Forelimb muscle (tissue), 1 donor: ENCODE measurements around the gene SLC22A16. TPM values are rescaled to one million over a fixed set of nuclear protein-coding genes. Genes with fewer than 3 reads are reported as not detected.
"Not testable (repeated sequence)": the region's sequence is repeated elsewhere in the genome, so short reads cannot be mapped to it uniquely, and the experiment has no call there.

Experiments used
- DNase-seq: peaks from one replicate; pipeline ENCODE4 v3.0.0-alpha.2; 2013; ENCODE audit warnings: low read depth
- polyA plus RNA-seq: library from polyadenylated mRNA; unstranded; fragments of 120-200 nt; gene quantifications from one replicate; pipeline ENCODE4 v1.2.1, GENCODE V29; 2013; ENCODE audit not compliant: insufficient read length

The SLC22A16 gene
- polyA plus RNA-seq, 1 donor = 0.06 TPM

DNA sequence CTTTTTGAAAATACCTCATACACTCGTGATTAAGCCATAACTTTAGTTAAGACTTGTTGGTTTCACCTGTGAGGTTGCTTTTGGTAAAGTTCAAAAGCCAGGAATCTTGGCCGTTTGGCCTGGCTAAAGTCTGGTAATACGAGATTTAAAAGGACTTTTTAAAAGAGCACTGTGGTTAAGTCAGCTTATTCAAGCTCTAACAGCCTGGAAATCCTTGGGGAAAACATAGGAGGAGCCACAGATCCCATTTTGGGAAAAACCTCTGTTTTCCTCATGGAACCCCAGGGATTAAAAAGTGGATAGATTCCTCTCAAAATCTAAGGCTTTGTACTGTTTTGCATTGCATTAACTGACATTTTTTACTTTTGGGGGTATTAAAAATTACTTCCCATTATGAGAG is 13.7 kb upstream of the SLC22A16 start:
- no peak for DNase-seq

DNA sequence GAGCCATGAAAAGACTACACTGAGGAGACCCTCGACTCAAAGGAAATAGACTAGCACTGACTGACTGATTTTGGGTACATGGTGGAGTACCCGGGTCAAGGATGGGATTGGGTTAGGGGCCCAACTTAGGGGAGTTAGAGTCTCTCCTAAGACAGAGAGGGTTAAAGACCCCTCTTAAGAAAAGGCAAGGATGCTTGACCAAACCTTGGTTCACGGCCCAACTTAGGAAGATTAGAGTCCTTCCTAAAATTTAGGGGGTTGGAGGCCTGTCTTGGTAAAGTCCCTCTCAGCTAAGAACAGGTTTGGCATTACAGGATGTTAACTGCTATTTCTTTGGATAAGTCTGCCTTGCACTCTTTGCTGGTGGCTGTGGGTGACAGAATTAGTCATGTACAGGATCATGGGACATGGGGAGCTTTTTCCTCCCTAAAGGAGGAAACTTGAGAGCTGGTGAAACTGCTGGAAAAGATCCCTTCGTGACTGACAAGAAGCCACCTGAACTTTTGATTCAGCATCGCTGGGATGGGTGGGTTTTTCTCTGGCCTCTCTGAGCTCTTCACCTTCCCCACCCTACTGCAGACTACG is 12.3 kb upstream of the SLC22A16 start:
- no peak for DNase-seq

DNA sequence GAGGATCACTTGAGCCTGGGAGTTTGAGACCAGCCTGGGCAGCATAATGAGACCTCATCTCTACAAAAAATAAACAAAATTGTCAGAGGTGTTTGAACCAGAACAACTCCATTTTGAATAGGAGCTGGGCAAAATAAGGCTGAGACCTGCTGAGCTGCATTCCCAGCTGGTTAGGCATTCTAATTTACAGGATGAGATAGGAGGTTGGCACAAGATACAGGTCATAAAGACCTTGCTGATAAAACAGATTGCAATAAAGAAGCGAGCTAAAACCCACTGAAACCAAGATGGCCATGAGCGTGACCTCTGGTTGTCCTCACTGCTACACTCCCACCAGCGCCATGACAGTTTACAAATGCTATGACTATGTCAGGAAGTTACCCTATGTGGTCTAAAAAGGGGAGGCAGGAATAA is 11.6 kb upstream of the SLC22A16 start:
- DNase-seq = not testable (repeated sequence)

DNA sequence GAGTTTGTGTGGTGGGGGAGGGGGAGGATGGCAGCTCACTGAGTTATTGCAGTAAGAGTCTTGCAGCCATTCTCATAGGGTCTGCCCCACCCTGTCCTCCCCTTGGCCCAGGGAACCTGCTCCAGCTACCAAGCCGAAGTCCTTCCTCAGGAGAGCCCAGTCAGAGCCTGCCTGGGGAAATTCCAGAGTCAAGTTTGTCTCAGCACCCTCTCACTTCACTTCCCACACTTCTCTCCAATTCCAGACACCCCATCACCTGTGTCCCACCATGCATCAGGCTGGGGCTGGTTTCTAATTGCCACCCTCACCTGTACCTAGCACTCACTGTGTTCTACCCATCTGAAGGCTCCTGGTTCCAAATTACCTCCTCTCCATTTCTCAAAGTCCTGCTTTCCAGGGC is 10.3 kb upstream of the SLC22A16 start:
- no peak for DNase-seq

DNA sequence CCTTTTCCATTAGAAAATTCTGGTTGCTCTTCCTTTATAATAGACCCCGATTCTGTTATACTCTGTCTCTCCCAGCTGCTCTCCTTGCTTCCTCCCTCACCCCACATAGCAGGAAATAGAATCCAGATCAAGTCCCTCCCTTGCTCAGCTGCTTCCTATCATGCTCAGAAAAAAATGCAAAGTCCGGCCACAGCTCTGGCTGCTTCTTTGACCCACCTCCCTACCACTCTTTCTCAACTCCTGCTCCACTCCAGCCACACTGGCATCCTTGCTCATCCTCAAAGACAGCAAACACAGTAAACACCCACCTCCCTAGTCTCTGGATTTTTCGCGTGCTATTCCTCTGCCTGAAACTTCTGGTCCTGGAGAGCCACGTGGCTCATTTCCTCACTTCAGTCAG is 9.1 kb upstream of the SLC22A16 start:
- no peak for DNase-seq

DNA sequence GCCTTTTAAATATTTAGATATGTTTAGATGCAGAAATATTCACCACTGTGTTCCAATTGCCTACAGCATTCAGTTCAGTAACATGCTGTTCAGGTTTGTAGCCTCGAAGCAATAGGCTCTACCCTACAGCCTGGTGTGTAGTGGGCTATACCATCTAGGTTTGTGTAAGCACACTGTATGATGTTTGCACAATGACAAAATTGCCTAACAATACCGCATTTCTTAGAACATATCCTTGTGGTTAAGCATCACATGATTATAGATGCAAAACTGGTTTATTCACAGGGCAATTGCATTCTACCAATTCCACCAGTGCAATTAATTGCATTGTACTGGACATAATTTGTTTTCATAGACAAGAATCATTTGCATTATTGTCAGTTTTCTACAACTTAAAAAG is 7.9 kb upstream of the SLC22A16 start:
- no peak for DNase-seq

DNA sequence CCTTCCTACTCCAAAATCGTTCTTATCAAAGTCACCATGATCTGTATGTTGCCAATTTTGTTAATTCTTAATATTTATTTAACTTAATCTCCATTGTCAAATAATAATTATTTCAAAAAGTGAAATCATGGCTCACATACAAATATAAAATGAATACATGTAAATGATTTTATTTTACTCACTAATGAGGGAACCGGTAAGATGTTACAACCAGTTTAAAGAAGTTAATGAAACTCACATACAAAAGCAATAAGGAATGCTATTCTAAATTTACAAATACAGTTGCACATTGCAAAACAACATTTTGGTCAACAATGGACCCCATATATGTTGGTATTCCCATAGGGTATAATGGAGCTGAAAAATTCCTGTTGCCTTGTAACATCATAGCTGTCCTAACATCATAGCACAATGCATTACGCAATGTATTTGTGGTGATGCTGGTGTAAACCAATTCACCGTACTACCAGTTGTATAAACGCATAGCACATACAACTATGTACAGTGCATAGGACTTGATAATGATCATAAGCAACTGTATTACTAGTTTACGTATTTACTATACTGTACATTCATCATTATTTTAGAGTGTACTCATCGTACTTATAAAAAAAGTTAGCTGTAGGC is 6.5 kb upstream of the SLC22A16 start:
- DNase-seq = no peak

DNA sequence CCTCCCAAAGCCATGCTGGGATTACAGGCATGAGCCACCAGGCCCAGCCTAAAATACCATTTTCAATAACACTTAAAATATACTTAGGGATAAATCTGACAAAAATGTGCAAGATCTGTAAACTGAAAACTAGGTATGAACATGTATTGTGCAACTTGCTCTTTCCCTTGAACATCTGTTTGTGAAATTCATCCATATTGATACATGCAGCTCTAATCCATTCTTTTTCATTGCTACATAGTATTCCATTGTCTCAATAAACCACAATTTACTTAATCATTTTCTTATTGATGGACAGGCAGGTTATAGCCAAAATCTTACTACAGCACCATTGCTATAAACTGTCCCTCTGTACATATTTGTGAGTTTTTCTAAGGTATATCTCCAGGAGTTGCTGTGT is 4.7 kb upstream of the SLC22A16 start:
- no peak for DNase-seq

DNA sequence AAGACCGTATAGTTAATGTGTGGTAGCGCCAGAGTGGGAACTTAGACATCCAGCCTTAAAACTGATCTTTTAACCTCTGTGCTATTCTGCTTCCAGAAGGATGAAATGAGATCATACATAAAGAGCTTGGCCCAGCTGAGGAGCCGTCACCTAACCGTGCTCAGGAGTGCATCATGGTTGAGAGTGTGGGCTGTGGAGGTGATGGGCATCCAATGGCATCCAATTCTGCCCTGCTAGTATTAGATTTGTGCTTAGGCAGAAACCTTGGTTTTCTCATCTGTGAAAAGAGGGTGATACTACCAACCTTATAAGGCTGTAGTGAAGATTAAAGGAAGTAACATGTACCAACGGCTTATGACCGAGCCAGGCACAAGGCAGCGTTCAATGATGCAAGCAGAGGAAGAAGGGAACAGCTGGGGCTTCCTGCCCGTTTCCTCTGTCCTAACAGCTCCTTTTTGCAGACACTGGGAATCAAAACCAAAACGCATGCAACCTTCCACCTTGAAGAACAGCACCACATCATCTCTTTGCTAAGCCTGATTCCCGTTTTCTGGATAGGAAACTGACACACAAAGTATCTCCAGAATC is 1.3 kb downstream of the SLC22A16 start:
- no peak for DNase-seq

DNA sequence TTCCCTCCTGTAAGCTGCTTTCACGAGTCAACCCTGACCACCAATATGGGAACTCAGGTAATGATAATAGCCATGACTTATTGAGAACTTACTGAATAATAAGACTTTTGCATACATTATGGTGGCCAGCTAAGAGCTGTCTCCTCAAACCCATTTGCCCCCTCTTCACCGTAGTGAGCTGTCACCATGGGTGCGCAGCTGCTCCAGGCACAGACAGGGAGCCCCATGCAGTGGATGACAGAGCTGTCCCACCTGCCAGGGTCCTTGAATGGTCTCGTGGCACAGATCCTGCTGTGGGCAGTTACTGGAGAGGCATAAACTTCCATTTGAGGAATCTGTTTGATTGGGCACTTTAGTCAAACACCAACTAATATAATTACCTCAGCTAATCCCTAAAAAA is 1.9 kb downstream of the SLC22A16 start:
- DNase-seq = no peak

DNA sequence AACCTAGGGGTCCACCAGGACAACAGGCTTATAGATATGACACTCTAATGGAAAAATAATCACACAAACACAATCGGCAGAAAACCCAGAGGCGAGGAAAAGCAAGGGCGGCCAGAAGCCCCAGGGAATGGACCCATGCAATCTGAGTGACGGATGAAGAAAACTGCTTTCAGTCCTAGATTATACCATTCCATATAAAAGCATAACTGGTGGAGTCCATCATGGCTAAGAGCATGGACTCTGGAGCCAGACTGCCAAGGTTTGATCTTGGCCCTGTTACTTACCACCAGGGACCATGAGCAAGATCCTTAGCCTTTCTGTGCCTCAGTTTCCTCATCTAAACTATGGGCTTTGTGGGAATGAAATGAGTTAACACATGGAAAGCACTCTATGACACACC is 3.7 kb downstream of the SLC22A16 start:
- DNase-seq = no peak

DNA sequence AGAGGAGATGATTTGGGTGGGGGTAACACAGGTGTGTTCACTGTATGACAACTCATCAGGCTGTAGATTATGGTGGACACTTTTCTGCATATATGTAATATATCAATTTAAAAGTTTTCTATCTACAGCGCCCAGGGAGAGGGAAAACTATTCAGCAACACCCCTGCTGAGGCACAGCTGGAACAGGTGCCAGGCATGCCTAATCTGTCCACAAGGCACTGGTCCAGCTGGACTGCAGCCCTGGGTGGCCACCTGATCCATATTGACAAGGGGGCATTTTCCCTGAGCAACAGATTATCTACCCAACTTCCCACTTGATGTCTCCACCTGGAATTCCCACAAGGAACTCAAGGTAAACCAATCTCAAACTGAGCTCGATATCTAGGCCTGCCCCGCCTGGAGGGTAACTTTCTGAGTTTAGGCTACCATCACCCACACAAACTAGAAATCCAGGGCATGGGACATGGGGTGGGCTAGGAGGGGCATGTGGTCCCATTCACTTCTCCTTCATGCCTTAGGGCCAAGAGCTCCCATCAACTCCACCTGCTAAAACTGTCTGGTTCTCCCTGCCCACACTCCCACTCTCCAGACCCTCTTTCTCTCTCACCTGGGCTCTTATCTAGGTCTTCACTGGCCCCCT is 4.6 kb downstream of the SLC22A16 start:
- no peak for DNase-seq

DNA sequence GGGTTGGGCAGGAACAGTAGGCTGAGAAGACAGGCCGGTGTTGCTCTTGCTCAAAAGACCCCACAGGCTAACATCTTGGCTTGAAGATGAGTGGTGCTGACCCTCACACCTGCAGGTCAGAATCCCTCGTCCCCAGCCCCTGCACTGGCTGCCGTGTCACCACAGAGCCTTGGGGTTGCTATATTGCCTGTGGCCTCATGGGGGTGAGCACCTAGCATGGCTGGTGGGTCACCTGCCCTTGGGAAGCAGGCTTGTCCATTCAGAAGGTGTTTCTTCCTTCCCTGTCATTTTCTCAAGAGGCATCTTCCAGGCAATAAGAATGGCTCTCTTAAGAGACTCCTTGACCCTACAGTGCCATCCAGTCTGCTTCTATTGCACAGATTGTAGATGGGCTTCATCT is 7.7 kb downstream of the SLC22A16 start:
- no peak for DNase-seq

DNA sequence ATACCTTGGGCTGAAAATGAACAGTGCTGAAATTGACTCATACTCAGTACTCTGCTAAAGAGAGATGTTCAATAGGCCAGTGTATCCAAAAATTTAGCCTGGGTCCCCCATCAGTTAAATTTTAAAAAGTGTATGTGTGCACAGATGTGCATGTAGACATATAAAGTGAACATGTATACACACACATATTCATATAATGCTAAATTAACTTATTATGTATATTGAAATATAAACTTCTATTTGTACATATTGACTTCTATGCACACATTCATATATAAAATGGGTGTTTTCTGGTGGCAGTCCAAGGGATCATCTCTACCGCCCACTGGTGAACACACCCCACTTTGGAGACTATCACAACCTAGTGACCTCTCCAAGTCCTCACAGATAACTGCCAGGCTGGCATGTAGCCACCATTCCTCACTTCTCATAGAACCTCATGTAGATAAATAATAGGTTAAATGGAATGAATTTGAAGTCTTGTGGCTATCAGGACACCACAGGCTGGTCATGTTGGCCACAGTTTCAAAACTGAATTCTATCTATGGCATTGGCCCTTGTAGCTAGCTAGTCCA is 8.8 kb downstream of the SLC22A16 start:
- no peak for DNase-seq

DNA sequence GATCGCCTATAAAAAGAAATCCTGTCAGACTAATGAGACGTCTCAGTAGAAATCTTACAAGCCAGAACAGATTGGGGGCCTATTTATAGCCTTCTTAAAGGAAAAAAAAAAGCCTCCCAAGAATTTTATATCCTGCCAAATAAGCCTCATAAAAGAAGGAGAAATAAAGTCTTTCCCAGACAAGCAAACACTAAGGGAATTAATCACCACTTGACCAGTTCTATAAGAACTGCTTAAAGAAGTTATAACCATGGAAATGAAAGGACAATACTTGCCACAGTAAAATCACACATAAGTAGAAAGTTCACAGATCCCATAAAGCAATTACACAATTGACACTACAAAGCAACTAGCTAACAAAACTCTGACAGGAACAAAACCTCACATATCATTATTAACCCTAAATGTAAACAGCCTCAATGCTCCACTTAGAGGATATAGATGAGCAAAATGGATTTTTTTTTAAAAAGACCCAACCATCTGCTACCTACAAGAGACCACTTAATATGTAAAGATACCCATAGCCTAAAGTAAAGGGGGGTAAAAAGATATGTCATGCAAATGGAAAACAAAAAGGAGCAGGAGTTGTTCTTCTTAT is 13.4 kb downstream of the SLC22A16 start:
- no peak for DNase-seq

DNA sequence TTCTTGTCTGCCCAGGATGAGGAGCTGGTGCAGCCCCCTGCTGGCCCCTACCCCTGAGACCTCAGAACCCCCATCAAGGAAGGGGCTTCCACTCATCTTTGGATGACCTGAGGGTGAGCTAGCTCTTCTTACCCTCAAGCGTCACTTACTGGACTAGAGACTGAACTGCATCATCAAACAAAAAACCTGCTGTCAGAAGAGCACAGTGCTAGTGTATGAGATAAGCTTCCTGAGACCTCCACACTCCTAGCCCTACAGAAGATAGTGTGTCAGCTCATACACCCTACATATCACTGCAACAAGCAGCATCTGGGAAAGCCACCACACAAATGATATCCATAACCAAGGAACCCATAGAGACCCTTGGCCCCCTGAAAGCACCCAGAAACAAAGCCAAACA is 15.0 kb downstream of the SLC22A16 start:
- DNase-seq = no peak

DNA sequence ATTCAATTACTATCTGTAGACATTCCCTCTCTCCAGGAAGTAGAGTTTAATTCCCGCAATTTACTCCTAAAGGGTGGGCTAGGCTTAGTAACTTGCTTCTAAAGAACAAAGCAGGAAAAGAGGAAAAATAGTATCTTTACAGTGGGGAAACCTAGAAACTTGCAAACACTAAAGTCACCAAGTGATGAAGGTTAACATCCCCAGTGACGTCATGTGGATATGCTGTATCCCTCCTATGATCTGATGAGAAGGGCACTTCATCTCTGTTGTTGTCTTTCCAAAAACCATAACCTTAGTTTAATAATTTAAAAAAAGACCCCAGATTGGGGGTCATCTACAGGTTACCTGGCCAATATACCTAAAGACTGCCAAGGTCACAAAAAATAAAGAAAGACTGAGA is 17.3 kb downstream of the SLC22A16 start:
- DNase-seq = no peak

DNA sequence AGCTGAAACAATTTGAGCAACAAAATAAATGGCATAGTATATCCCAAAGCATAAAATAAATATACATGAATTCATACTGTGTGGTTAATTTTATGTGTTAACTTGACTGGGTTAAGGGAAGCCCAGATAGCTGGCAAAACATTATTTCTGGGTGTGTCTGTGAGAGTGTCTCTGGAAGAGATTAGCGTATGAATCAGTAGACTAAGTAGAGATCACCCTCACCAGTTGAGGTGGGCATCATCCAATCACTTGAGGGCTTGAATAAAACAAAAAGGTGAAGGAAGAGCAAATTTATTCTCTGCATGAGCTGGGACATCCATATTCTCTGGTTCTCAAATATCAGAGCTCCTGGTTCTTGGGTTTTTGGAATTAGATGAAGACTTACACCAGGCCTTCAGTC is 17.9 kb downstream of the SLC22A16 start:
- no peak for DNase-seq

DNA sequence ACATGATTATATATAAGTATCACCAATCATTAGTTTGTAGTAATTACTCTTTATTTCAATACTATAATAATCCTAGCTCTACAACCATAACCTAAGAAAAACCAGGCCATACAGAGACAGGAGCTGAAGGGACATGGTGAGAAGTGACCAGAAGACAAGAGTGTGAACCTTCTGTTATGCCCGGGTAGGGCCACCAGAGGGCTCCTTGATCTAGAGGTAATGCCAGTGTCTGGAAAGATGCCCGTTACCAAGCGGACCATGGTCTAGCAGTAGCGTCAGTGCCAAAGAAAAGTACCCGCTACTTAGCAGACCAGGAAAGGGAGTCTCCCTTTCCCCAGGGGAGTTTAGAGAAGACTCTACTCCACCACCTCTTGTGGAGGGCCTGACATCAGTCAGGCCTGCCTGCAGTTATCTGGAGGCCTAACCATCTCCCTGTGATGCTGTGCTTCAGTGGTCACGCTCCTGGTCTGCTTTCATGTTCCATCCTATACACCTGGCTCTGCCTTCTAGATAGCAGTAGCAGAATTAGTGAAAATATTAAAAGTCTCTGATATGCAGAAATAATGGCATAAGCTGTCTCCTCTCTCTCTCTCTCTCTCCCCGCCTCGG is 18.7 kb downstream of the SLC22A16 start:
- DNase-seq = not testable (repeated sequence)

DNA sequence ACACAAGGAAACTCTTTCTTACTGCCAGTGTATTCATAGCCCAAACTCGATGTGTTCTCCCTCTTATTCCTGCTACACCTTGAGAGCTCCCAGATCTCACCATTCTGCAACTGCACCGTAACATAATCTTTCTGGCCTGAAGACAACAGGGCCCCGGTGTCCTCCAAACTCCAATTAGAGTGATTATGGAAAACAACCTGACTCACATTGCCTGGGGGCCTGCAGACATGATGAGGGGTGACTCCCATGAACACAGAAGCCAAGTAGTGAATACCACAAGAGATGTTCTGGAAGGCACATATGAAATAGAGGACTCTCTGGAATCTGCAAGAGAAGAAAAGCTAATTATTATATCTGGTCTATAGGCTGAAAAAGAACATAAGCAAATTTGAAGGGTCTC is 19.7 kb downstream of the SLC22A16 start:
- DNase-seq = no peak

DNA sequence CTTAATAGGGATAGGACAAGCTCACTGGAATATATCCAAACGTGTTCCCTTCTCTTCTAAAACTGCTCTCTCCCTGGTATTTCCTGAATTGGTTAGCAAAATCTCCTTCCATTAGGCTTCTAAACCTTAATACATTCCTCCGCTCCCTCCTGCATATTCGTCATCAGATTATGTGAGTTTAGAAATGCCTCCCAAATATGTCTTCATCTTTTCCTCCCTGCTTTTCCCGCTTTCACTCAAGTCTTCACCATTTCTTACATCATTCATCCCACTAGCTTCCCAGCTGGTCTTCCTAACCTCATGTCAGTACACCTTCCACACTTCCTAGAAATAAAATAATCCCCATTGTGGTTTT is 26.9 kb downstream of the SLC22A16 start:
- DNase-seq = no peak
